CD4-positive, CD25-positive, alpha-beta regulatory T cell (primary cell): Measurements from ENCODE around the gene GFOD1. TPM values are rescaled to one million over a fixed set of nuclear protein-coding genes. Genes with fewer than 3 reads are reported as not detected.
"Not testable (repeated sequence)": the region's sequence is repeated elsewhere in the genome, so short reads cannot be mapped to it uniquely, and the experiment has no call there.

ENCODE experiments used
- ATAC-seq, 2 donors: fragments of 150-1000 bp; cut with Tn5 transposase; one replicate each; pipeline ENCODE4 v1.10.0; 2021; ENCODE audit warnings: low read depth in 2 of 2, moderate number of reproducible peaks in 2 of 2, moderate library complexity in 1 of 2
- DNase-seq, 3 donors: peaks; one replicate each; pipeline versions ENCODE4 v3.0.0 to v3.0.0-alpha.2; 2012 to 2022; ENCODE audit warnings: mixed read lengths in 1 of 3
- H3K27ac ChIP-seq: one replicate; pipeline ENCODE4 v1.7.0; 2013; ENCODE audit warnings: mild to moderate bottlenecking, low read length; ENCODE audit not compliant: insufficient read depth, poor library complexity, severe bottlenecking
- H3K27me3 ChIP-seq: one replicate; pipeline ENCODE4 v1.7.0; 2013; ENCODE audit warnings: low read length; ENCODE audit not compliant: control insufficient read depth, insufficient read depth
- H3K36me3 ChIP-seq: one replicate; pipeline ENCODE4 v1.7.0; 2013; ENCODE audit warnings: mild to moderate bottlenecking, low read length, moderate library complexity; ENCODE audit not compliant: control insufficient read depth, insufficient read depth
- H3K4me1 ChIP-seq: 2 replicates; pipeline ENCODE4 v1.7.0; 2013; ENCODE audit warnings: mild to moderate bottlenecking, low read length; ENCODE audit not compliant: insufficient read depth, control insufficient read depth, poor library complexity, severe bottlenecking
- H3K4me3 ChIP-seq: one replicate; pipeline ENCODE4 v1.7.0; 2013; ENCODE audit warnings: low read depth, mild to moderate bottlenecking, low read length, moderate library complexity
- H3K9me3 ChIP-seq, 2 experiments: 1 replicate in 1 of 2; 2 replicates in 1 of 2; pipeline ENCODE4 v1.7.0; 2013; ENCODE audit warnings: low read length in 2 of 2, mild to moderate bottlenecking in 1 of 2, moderate library complexity in 1 of 2; ENCODE audit not compliant: control insufficient read depth in 2 of 2
- H3K27ac Mint-ChIP-seq, 3 donors: one replicate each; pipeline ENCODE4 v1.8.0; 2020 to 2022; ENCODE audit warnings: mild to moderate bottlenecking in 3 of 3, mixed read lengths in 3 of 3, moderate library complexity in 2 of 3
- H3K27me3 Mint-ChIP-seq: one replicate; pipeline ENCODE4 v1.8.0; 2022; ENCODE audit warnings: mild to moderate bottlenecking, mixed read lengths
- H3K36me3 Mint-ChIP-seq: one replicate; pipeline ENCODE4 v1.8.0; 2020; ENCODE audit warnings: mixed read lengths
- H3K4me1 Mint-ChIP-seq, 4 donors: one replicate each; pipeline ENCODE4 v1.8.0; 2020 to 2022; ENCODE audit warnings: mixed read lengths in 4 of 4, mild to moderate bottlenecking in 1 of 4
- H3K4me3 Mint-ChIP-seq, 4 donors: one replicate each; pipeline ENCODE4 v1.8.0; 2020 to 2022; ENCODE audit warnings: mild to moderate bottlenecking in 4 of 4, mixed read lengths in 4 of 4, moderate library complexity in 3 of 4
- H3K9me3 Mint-ChIP-seq, 7 donors: one replicate each; pipeline ENCODE4 v1.8.0; 2020 to 2022; ENCODE audit warnings: mixed read lengths in 7 of 7, mild to moderate bottlenecking in 3 of 7, moderate library complexity in 2 of 7
- polyA plus RNA-seq, 4 donors: library from polyadenylated mRNA; unstranded; fragments of 300-500 nt; fragmentation: Illumina TruSeq; gene quantifications; one replicate each; pipeline ENCODE4 v1.2.3, GENCODE V29; 2021
- total RNA-seq: library from RNA; stranded (reverse); gene quantifications from one replicate; pipeline ENCODE4 v1.2.3, GENCODE V29; 2022

Gene GFOD1
- total and polyA plus RNA-seq, 5 donors from 2014 or later: 0.06 to 1.8 (median 0.17) TPM

- ATAC-seq, H3K4me3 ChIP-seq: not testable (repeated sequence)
These were observed 27.1 kb downstream of the GFOD1 start for GRCh38 chr6:13460289-13460688.

DNA sequence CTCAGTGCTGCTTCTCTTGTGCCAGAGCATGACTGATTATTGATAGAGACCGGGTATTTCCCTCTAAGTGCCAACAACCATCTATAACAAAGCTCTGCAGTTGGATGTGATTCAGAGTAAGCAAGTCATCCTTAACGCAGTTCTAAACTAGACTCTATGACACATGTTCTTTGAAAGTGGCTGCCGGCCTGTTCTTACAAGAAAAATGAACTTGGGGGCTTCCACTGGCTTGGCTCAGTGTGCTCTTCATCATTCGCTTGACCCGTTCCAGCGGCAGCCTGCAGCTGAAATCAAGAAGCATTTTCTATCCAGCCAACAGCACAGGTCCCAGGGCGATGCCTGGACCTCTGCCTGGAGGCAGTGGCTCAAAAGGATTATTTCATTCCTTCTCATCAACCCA lies 29.8 kb downstream of the GFOD1 start:
- Histone ChIP-seq H3K27ac (no peak overlapping the region), H3K9me3 (no peaks in the 10 kb centered on the region), H3K36me3 (no peaks in the 10 kb centered on the region), H3K4me1 (peaks cover 21% of the 10 kb centered on the region), H3K4me3 (no peak overlapping the region), H3K27me3 (no peaks in the 10 kb centered on the region)
- peaks cover 6 to 46% (median 33%) of the 10 kb centered on the region in 4 donors for H3K4me1 Mint-ChIP-seq
- no peak overlapping the region for H3K4me3 Mint-ChIP-seq
- DNase-seq (no peak), ATAC-seq (no peak)
- peaks cover 0 to 3% (median 0%) of the 10 kb centered on the region in 7 donors for H3K9me3 Mint-ChIP-seq
- H3K36me3 Mint-ChIP-seq: no peaks in the 10 kb centered on the region
- no peak overlapping the region for H3K27ac Mint-ChIP-seq
- H3K27me3 Mint-ChIP-seq: peaks cover 5% of the 10 kb centered on the region

More at GRCh38 chr6:13460289-13460688, 27.1 kb downstream of the GFOD1 start:
- Mint-ChIP-seq H3K27ac (peak overlapping the region in 1 of 3 donors; percentile 23), H3K4me1 (peaks cover 0 to 33% (median 25%) of the 10 kb centered on the region in 4 donors)
- not testable (repeated sequence) for H3K27me3 ChIP-seq, H3K36me3 ChIP-seq, H3K9me3 ChIP-seq, DNase-seq, H3K9me3 Mint-ChIP-seq, H3K27me3 Mint-ChIP-seq, H3K27ac ChIP-seq, H3K4me3 Mint-ChIP-seq, H3K4me1 ChIP-seq, H3K36me3 Mint-ChIP-seq

DNA sequence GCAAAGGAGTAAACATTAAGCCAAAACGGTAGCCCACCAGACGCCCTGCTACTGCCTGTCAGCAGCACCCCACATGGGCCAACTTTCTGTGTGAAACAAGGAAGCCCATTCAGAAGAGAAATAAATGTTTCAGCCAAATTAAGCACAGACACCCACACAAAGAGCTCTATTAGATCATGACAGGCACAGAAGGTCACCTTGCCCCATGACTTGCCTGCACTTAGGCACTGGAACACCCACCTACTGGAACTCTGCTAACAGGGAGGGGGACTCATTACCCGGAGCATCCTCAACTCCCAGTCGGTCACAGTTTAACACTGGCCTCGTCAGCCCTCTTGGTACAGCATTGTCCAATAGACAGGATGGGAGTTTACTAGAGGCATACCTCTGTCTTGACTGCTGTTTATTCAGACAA lies 31.8 kb downstream of the GFOD1 start:
- H3K4me3 Mint-ChIP-seq: no peak overlapping the region
- no peaks in the 10 kb centered on the region for H3K36me3 ChIP-seq
- H3K9me3 ChIP-seq: no peaks in the 10 kb centered on the region
- no peaks in the 10 kb centered on the region for H3K27me3 ChIP-seq
- H3K9me3 Mint-ChIP-seq: peaks cover 0 to 3% (median 0%) of the 10 kb centered on the region in 7 donors
- no peaks in the 10 kb centered on the region for H3K36me3 Mint-ChIP-seq
- H3K4me1 ChIP-seq: peaks cover 14% of the 10 kb centered on the region
- DNase-seq: no peak
- H3K27ac Mint-ChIP-seq: peak overlapping the region in 2 of 3 donors; percentile 80 to 90
- no peak overlapping the region for H3K4me3 ChIP-seq
- ATAC-seq: no peak
- H3K27me3 Mint-ChIP-seq: peaks cover 5% of the 10 kb centered on the region
- no peak overlapping the region for H3K27ac ChIP-seq
- peaks cover 6 to 39% (median 25%) of the 10 kb centered on the region in 4 donors for H3K4me1 Mint-ChIP-seq

DNA sequence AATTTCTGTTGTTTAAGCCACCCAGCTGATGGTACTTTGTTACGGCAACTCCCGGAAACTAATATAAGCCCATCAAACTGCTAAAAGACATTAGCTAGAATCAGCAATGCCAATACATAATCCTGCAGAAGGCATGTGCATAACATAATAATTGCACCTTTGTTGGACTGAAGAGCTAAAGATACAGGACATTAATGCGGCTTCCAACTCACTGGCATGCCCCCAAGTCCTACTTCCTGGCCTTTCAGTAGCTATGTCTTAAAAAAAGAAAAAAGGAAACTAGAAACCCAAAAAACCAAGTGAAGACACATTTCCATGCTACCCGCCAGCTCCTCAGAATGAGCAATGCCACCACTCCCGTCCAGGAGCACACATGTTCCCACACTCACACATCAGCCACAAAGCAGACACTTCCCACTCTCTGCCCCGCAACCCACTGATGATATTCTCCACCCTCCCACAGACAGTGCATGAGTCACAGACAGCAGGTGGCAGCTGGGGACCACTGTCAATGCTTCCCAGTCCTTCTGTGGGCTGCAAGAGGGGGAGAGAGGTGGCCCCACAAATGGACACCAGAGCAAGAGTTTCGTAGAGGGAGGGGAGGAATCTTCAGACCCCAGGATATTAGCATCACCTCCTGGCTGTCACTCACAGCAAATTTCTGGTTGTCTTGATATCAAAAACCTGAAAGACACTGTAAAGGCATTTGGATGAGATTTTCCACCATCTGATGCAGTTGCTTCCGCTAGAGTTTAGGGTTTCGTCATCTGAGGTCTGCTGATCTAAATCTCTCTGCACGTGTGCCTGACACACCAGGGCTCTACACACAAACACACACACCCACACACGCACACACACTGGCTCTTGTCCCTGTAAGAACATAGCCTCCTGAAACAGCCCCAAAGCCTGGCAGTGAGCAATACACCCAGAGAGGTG lies 32.8 kb downstream of the GFOD1 start:
- H3K4me3 ChIP-seq: peak overlapping the region; percentile 48
- H3K4me1 Mint-ChIP-seq: peaks cover 6 to 39% (median 24%) of the 10 kb centered on the region in 4 donors

GRCh38 chr6:13453771-13454251 lies 33.6 kb downstream of the GFOD1 start:
- Histone ChIP-seq H3K9me3 (no peaks in the 10 kb centered on the region), H3K4me3 (no peak overlapping the region), H3K27me3 (no peaks in the 10 kb centered on the region), H3K27ac (no peak overlapping the region), H3K36me3 (no peaks in the 10 kb centered on the region), H3K4me1 (peaks cover 14% of the 10 kb centered on the region)
- H3K9me3 Mint-ChIP-seq: peaks cover 0 to 2% (median 0%) of the 10 kb centered on the region in 7 donors
- H3K27me3 Mint-ChIP-seq: peaks cover 5% of the 10 kb centered on the region
- H3K36me3 Mint-ChIP-seq: no peaks in the 10 kb centered on the region
- DNase-seq (no peak), ATAC-seq (no peak)
- peaks cover 6 to 32% (median 19%) of the 10 kb centered on the region in 4 donors for H3K4me1 Mint-ChIP-seq
- H3K27ac Mint-ChIP-seq: peak overlapping the region in 2 of 3 donors; percentile 80 to 85
- peak overlapping the region in 2 of 4 donors; percentile 10 to 83 for H3K4me3 Mint-ChIP-seq

More for the DNA sequence above, 32.8 kb downstream of the GFOD1 start:
- H3K36me3 Mint-ChIP-seq: no peaks in the 10 kb centered on the region
- peak overlapping the region; percentile 63 to 83 (median 68) for H3K4me3 Mint-ChIP-seq
- H3K27ac Mint-ChIP-seq: peak overlapping the region; percentile 80 to 95 (median 90)
- H3K36me3 ChIP-seq: no peaks in the 10 kb centered on the region
- ATAC-seq (peak; percentile 69 to 74), DNase-seq (peak; percentile 26 to 79 (median 45))
- peaks cover 0 to 3% (median 0%) of the 10 kb centered on the region in 7 donors for H3K9me3 Mint-ChIP-seq
- no peaks in the 10 kb centered on the region for H3K27me3 ChIP-seq
- no peaks in the 10 kb centered on the region for H3K9me3 ChIP-seq
- H3K27me3 Mint-ChIP-seq: peaks cover 5% of the 10 kb centered on the region
- H3K4me1 ChIP-seq: peaks cover 14% of the 10 kb centered on the region
- peak overlapping the region; percentile 35 for H3K27ac ChIP-seq

GRCh38 chr6:13453153-13453552 lies 34.2 kb downstream of the GFOD1 start:
- no peak overlapping the region for H3K4me3 ChIP-seq
- peaks cover 0 to 2% (median 0%) of the 10 kb centered on the region in 7 donors for H3K9me3 Mint-ChIP-seq
- H3K9me3 ChIP-seq: no peaks in the 10 kb centered on the region
- no peak overlapping the region for H3K27ac ChIP-seq
- peaks cover 6 to 31% (median 20%) of the 10 kb centered on the region in 4 donors for H3K4me1 Mint-ChIP-seq
- no peaks in the 10 kb centered on the region for H3K36me3 Mint-ChIP-seq
- no peak overlapping the region for H3K4me3 Mint-ChIP-seq
- H3K4me1 ChIP-seq: peaks cover 14% of the 10 kb centered on the region
- peaks cover under 1% of the 10 kb centered on the region for H3K27me3 Mint-ChIP-seq
- ATAC-seq (no peak), DNase-seq (no peak)
- H3K27me3 ChIP-seq: no peaks in the 10 kb centered on the region
- H3K36me3 ChIP-seq: no peaks in the 10 kb centered on the region
- H3K27ac Mint-ChIP-seq: peak overlapping the region in 1 of 3 donors; percentile 46

DNA sequence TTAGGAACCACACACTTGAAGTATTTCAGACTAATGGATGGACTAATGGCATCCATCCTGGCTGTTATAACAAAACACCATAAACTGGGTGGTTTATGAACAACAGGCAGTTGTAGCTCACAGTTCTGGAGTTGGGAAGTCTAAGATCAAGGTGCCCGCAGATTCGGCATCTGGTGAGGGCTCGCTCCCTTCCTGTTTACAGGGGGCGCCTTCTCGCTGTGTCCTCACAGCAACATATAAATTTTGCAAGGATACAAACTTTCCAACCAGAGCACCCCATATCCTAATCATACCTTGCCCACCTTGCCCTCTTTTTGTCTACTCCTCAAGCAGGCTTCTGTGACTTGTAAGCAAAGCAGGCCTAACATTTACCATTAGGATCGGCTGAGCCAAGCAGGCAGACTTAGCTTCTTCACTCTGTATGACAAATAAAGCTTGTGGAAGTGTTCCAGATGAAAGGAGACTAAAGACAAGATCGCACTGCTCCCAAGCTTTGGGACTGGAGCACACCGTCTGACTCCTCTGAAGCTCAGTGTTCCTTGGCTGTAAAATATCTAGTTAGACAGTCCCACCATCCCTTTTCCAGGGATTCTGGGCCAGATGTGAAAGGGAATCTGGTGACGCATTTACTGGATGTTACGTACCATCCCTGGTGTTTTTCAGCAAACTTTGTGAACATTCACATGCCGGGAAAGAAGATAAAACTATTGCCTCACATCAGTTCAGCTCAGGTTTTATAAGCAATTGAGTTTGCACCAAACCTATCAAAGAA lies 34.9 kb downstream of the GFOD1 start:
- H3K36me3 ChIP-seq: no peaks in the 10 kb centered on the region
- Mint-ChIP-seq H3K4me3 (no peak overlapping the region), H3K4me1 (peaks cover 6 to 33% (median 20%) of the 10 kb centered on the region in 4 donors), H3K27ac (peak overlapping the region in 1 of 3 donors; percentile 83), H3K9me3 (peaks cover 0 to 2% (median 0%) of the 10 kb centered on the region in 7 donors), H3K27me3 (no peaks in the 10 kb centered on the region), H3K36me3 (no peaks in the 10 kb centered on the region)
- ATAC-seq: no peak
- no peaks in the 10 kb centered on the region for H3K9me3 ChIP-seq
- no peaks in the 10 kb centered on the region for H3K27me3 ChIP-seq
- DNase-seq: no peak
- H3K4me1 ChIP-seq: peaks cover 14% of the 10 kb centered on the region
- no peak overlapping the region for H3K4me3 ChIP-seq
- no peak overlapping the region for H3K27ac ChIP-seq
